ENCODE data around the gene INO80C.
"Not testable (repeated sequence)": the region's sequence is repeated elsewhere in the genome, so short reads cannot be mapped to it uniquely, and the experiment has no call there.

The INO80C gene

DNA sequence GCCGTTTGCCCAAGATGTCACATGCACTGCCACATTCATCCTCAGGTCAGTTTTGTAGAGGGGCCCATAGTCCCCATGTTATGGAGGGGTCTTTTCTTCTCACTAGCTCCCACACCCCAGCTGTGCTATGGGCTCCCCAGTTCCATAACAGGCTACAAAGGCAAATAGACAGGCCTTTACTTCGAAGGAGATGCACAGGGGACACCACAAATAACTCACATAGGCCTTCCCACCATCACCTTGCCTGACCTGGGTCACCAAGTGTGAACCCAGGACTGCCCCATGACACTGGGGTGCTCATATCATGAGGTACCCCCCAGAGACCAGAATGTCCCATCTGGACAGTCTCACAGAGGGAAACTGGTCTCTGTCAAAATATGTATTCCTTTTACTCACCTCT, 15.0 kb upstream of the INO80C start:
- no peak for DNase-seq

- no peak for DNase-seq
Observed at GRCh38 chr18:35511833-35512232, 14.1 kb upstream of the INO80C start.

DNA sequence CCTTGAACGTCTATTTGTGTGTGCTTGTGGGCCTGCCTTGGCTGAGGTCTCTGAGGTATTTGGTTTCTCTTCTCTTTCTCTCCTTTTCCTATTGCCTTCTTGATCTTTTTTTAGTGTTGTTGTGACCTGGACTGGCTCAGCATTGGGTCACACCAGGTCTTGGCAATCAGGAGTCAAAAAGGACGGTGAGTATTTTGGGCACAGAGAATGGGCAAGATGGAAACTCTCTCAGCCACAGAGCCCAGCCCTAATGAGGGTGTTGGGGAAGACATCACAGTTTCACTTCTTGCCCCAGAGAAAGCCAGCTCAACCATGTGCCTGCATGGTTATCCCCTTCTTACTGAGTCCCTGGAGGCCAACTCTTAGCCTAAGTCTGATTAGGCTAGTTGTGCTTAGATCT, 13.7 kb upstream of the INO80C start:
- no peak for DNase-seq

- no peak for DNase-seq
Observed at GRCh38 chr18:35510076-35510651, 12.4 kb upstream of the INO80C start.

- DNase-seq = no peak
Observed at GRCh38 chr18:35508746-35509338, 11.1 kb upstream of the INO80C start.

GRCh38 chr18:35508030-35508429, 10.3 kb upstream of the INO80C start:
- no peak for DNase-seq

- DNase-seq = no peak
Observed at GRCh38 chr18:35507623-35508022, 9.9 kb upstream of the INO80C start.

GRCh38 chr18:35507192-35507591, 9.4 kb upstream of the INO80C start:
- DNase-seq = no peak

- no peak for DNase-seq
Observed at GRCh38 chr18:35506024-35506712, 8.4 kb upstream of the INO80C start.

DNA sequence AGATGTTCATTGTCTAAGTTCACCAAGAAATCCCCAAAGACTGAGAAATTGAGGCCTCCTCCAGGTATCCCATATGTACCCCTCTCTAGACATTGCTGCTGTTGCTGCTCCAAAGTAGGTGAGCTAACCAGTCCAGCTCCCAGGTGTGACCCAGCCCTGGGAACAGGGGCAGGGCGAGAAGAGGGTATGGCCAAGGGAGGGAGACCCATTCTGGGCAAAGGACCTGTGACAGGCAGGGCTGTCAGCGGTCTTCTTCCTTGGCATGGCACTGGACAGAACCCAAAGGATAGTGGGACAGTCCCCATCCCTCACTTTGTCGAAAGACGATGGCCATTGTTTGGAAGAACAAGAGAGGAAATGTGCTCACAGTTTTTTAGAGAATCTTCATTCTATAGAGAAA, 7.2 kb upstream of the INO80C start:
- DNase-seq = no peak

DNA sequence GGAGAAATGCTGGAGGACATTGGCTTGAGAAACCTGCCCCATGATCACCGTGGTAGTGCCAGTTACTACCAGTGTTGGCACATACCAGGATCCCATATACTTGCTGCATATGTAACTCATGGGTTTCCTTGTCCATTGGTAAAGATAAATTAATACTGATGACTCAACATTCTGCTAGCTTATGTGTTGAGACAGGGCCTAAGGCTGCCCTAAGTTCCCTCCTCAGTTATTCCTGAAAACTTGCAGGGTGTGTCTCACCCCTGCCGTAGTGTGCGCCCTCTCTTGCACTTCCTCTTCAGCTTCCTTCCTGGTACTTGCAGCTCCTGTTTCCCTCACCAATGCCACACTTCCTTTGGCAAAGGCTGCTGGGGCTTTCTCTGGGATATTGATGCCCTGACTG, 4.3 kb upstream of the INO80C start:
- DNase-seq = no peak

DNA sequence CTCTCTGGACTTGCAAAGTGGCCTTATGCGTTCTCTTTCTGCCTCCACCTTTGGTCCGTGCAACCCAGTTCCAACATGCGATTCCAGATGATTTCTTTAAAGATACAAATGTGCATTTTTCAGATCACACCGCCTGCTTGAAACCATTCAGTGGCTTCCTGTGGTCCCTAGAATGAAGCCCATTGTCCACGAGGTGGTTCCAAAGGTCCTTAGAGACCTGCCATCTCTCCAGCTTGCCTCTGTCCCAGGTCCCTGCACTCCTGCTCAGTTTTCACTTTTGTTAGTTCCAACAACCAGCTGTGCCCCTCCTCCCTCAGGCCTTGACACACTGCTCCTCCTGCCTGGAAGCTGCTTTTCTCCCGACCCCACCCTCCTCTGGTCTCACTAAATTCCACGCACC, 3.6 kb upstream of the INO80C start:
- DNase-seq = no peak

- DNase-seq = no peak
Observed at GRCh38 chr18:35500113-35500512, 2.4 kb upstream of the INO80C start.

GRCh38 chr18:35497027-35497369, 762 bp downstream of the INO80C start:
- DNase-seq = no peak

GRCh38 chr18:35495536-35496314, 2.0 kb downstream of the INO80C start:
- DNase-seq = no peak

DNA sequence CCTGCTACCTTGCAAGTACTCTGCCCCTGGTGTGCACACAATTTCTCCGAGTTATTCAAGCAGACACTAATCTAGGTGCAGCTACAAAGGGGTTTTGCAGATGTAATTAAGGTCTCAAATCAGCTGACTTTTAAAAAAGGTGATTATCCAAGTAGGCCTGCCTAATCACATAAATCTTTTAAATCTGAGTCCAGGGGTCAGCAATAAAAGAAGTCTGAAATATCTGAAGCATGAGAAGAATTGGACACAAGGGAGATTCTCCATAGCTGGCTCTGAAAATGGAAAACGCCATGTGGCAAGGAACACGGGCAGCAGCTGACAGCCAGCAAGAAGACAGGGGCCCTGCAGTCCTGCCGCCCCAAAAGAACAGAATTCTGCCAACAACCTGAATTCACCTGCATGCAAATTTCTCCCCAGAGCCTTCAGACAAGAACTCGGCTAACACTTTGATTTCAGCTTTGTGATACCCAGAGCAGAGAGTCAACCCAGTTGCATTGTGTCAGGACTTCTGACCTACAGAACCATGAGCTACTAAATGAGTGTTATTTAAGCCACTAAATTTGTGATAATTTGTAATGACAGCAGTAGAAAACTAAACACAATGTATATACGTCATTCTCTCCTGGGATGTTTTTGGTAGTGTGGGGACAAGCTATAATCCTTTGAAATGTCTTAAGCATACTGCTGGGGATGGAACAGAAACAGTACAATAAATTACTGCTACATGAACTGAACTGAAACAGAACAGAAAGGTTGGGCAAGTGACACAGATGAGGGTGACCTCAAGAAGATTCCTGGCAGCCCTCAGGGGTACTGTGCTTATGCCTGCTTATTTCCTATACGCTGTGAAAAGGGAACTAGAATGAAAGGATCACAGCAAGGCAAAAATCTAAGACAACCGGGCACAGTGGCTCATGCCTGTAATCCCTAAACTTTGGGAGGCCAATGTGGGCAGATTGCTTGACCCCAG, 3.2 kb downstream of the INO80C start:
- no peak for DNase-seq

DNA sequence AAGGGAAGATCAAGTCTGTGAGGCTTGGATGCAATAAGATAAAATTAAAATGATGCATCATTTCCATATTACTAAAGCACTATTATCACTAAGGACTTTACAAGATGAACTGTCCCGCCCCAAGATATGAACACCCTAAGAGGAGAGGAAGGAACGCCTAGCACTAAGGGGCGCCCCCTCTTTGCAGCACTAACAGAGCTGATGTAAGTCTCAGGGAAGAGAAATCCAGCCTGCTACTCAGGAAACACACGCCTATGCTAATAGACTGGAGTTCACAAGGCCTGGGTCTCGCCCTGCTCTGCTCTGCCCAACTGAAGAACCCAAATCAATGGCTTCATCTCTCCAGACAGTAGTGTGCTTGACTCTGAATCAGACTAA, 6.1 kb downstream of the INO80C start:
- DNase-seq = no peak

DNA sequence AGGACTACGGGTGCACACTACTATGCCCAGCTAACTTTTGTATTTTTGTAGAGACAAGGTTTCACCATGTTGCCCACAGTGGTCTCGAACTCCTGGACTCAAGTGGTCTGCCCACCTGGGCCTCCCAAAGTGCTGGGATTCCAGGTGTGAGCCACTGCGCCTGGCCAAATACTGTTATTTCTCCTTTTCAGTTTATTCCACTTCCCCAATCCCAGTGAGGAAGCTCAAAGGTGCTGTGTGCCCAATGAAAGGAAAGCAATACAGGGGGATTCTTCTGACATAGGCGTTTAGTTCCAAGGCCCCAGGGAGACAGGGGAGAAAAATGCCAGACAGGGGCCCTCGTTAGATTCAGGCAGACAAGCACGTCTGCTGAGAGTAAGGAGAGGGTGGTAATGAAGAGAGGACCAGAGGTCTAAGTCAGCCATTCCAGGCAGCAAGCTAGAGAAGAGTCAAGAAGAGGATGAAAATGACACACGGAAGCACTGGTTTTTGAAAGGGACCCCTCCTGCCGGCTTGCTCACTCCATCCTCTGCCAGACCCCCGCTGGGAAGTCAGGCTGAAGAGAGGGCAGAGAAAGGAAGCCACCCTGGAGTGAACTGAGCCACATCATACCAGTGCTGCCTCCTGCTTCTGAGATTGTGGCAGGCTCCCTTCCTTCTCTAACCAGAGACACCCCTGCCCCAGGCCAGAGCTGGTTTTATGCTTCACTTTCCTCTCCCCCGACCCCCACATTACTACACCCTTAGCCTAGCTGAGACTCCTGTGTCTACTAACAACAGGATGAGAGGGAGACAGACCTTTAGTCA, 6.7 kb downstream of the INO80C start:
- no peak for DNase-seq

GRCh38 chr18:35489913-35490490, 7.8 kb downstream of the INO80C start:
- DNase-seq = no peak

DNA sequence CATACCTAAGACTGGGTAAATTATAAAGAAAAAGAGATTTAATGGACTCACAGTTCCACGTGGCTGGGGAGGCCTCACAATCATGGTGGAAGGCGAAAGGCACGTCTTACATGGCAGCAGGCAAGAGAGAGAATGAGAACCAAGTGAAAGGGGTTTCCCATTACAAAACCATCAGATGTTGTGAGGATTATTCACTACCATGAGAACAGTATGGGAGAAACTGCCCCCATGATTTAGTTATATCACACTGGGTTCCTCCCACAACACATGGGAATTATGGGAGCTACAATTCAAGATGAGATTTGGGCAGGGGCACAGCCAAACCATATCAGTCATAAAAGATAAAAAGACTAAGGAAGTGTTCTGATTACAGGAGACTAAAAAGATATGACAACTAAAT, 8.5 kb downstream of the INO80C start:
- not testable (repeated sequence) for DNase-seq

DNA sequence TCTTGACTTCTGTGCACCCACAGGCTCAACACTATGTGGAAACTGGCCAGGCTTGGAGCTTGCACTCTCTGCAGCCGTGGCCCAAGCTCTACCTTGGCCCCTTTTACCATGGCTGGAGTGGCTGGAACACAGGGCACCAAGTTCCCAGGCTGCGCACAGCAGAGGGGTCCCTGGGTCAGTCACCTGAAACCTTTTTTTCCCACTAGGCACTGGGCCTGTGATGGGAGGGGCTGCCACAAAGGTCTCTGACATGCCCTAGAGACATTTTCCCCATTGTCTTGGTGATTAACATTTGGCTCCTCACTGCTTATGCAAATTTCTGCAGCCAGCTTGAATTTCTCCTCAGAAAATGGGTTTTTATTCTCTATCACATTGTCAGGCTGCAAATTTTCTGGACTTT, 9.4 kb downstream of the INO80C start:
- not testable (repeated sequence) for DNase-seq

GRCh38 chr18:35487525-35487924, 10.2 kb downstream of the INO80C start:
- DNase-seq = not testable (repeated sequence)
